Transverse colon (tissue), 4 donors: Measurements from ENCODE around the gene STK40. TPM values are rescaled to one million over a fixed set of nuclear protein-coding genes. Genes with fewer than 3 reads are reported as not detected.

Source experiments
- DNase-seq: peaks from one replicate; pipeline ENCODE4 v3.0.0-alpha.2; 2019
- H3K27ac ChIP-seq, 4 donors: fragments of 200-600 bp; sonication (generic); 2 replicates each; pipeline ENCODE4 v1.5.1; 2016 to 2018; ENCODE audit warnings: inconsistent platforms in 4 of 4
- H3K27me3 ChIP-seq: fragments of 200-600 bp; sonication (generic); 2 replicates; pipeline ENCODE4 v1.5.1; 2017; ENCODE audit warnings: inconsistent platforms
- H3K36me3 ChIP-seq, 4 donors: fragments of 200-600 bp; sonication (generic); 2 replicates each; pipeline ENCODE4 v1.5.1; 2017 to 2019; ENCODE audit warnings: inconsistent platforms in 4 of 4
- H3K4me1 ChIP-seq, 4 donors: fragments of 200-600 bp; sonication (generic); 2 replicates each; pipeline ENCODE4 v1.5.1; 2017 to 2020; ENCODE audit warnings: inconsistent platforms in 4 of 4
- H3K4me3 ChIP-seq, 4 donors: fragments of 200-600 bp; sonication (generic); 1 replicate in 1 of 4; 2 replicates in 3 of 4; pipeline versions ENCODE4 v1.5.1 to v1.6.1; 2017 to 2019; ENCODE audit warnings: inconsistent platforms in 4 of 4
- H3K9me3 ChIP-seq, 2 donors: fragments of 200-600 bp; sonication (generic); 2 replicates each; pipeline ENCODE4 v1.5.1; 2017 to 2019; ENCODE audit warnings: inconsistent platforms in 2 of 2
- EP300 ChIP-seq: sonication (generic); formaldehyde crosslinking; IDR thresholded peaks from one replicate; pipeline ENCODE4 v1.6.1; 2017; ENCODE audit warnings: antibody characterized with exemption, low read depth
- POLR2A ChIP-seq: fragments of 450-650 bp; IDR thresholded peaks from one replicate; pipeline ENCODE4 v1.6.1; 2016; ENCODE audit warnings: antibody characterized with exemption, mild to moderate bottlenecking, moderate library complexity
- POLR2AphosphoS5 ChIP-seq, 3 donors: sonication (generic); formaldehyde crosslinking; IDR thresholded peaks; one replicate each; pipeline ENCODE4 v1.6.1; 2016; ENCODE audit warnings: antibody characterized with exemption in 3 of 3
- WGBS, 2 donors: methylation state at CpG; one replicate each; pipeline ENCODE4 v1.1.5; 2018; ENCODE audit warnings: low coverage in 1 of 2; 5-methylcytosine and 5-hydroxymethylcytosine counted together
- in situ Hi-C, 4 donors: fragments of 200-750 bp; cut with MboI; loops; one replicate each; pipeline versions ENCODE4 v1.15.0 to v1.15.1; 2017; ENCODE audit warnings: low sequenced_read_pairs in 3 of 4, low pct_ligation_motif_present in 1 of 4, low pct_unique_long_range_greater_than_20kb in 1 of 4
- intact Hi-C: fragments of 100-400 bp; cut with DNase I; formaldehyde crosslinking; loops from one replicate; pipeline ENCODE4 v1.15.1; 2023; ENCODE audit warnings: low total_unique reads
- total RNA-seq, 4 donors: library from RNA; depleted of rRNA; stranded (reverse); fragments of >200 nt; gene quantifications; one replicate each; pipeline ENCODE4 v1.1.0, GENCODE V29; 2016
- TF ChIP-seq, protein P1 (sequence below), 5 experiments: fragments of 200-600 bp in 3 of 5; fragments of 450-650 bp in 2 of 5; sonication (generic) in 3 of 5; IDR thresholded peaks; 1 replicate in 2 of 5; 2 replicates in 3 of 5; pipeline ENCODE4 v1.5.1; 2016 to 2017; ENCODE audit warnings: antibody characterized with exemption in 5 of 5, inconsistent platforms in 3 of 5, mild to moderate bottlenecking in 2 of 5, moderate library complexity in 1 of 5

The STK40 gene
- total RNA-seq, 4 donors from 2014 or later: 34.0 to 154 (median 44.3) TPM

- H3K9me3 ChIP-seq: no peaks in the 10 kb centered on the region
- peak overlapping the region; percentile 93 to 97 (median 96) for H3K27ac ChIP-seq
- peaks cover 0 to 18% (median 7%) of the 10 kb centered on the region in 4 donors for H3K36me3 ChIP-seq
- intact Hi-C loops: loop anchor here (10.0 kb wide), 1 partner anchor 234 kb away; the partner anchor contains the start of gene MAP7D1
- H3K4me3 ChIP-seq: no peak overlapping the region
- peaks cover 12 to 39% (median 23%) of the 10 kb centered on the region in 4 donors for H3K4me1 ChIP-seq
- H3K27me3 ChIP-seq: no peaks in the 10 kb centered on the region
- TF ChIP-seq EP300 (no peak), POLR2A (no peak), POLR2AphosphoS5 (IDR thresholded peaks at IDR 0.05) (no peak)
- TF ChIP-seq, protein P1, sequence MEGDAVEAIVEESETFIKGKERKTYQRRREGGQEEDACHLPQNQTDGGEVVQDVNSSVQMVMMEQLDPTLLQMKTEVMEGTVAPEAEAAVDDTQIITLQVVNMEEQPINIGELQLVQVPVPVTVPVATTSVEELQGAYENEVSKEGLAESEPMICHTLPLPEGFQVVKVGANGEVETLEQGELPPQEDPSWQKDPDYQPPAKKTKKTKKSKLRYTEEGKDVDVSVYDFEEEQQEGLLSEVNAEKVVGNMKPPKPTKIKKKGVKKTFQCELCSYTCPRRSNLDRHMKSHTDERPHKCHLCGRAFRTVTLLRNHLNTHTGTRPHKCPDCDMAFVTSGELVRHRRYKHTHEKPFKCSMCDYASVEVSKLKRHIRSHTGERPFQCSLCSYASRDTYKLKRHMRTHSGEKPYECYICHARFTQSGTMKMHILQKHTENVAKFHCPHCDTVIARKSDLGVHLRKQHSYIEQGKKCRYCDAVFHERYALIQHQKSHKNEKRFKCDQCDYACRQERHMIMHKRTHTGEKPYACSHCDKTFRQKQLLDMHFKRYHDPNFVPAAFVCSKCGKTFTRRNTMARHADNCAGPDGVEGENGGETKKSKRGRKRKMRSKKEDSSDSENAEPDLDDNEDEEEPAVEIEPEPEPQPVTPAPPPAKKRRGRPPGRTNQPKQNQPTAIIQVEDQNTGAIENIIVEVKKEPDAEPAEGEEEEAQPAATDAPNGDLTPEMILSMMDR (IDR thresholded peaks at IDR 0.05): no peak
- in situ Hi-C loops: no loop called here
- no peak for DNase-seq
- WGBS, 2 donors: 79 to 83% methylated on average over 2 of the region's 2 CpGs
These were observed 3.5 kb upstream of the STK40 start for GRCh38 chr1:36389261-36389660.

- Histone ChIP-seq H3K4me1 (peaks cover 12 to 55% (median 39%) of the 10 kb centered on the region in 4 donors), H3K27ac (peak overlapping the region; percentile 93 to 97 (median 96)), H3K4me3 (peak overlapping the region in 2 of 4 donors; percentile 67 to 83), H3K27me3 (no peaks in the 10 kb centered on the region), H3K36me3 (peaks cover 0 to 11% (median 1%) of the 10 kb centered on the region in 4 donors), H3K9me3 (no peaks in the 10 kb centered on the region)
- intact Hi-C loops (loop anchor here (10.0 kb wide), 1 partner anchor 233 kb away; the partner anchor contains the start of gene MAP7D1), in situ Hi-C loops (no loop called here)
- no peak for DNase-seq
- TF ChIP-seq EP300 (no peak), POLR2AphosphoS5 (IDR thresholded peaks at IDR 0.05) (peak in 1 of 3 donors; percentile 6)
- 63 to 66% methylated on average over 2 to 10 of the region's 10 CpGs for WGBS, 2 donors
These were observed 1.6 kb upstream of the STK40 start for GRCh38 chr1:36387141-36387949.

DNA sequence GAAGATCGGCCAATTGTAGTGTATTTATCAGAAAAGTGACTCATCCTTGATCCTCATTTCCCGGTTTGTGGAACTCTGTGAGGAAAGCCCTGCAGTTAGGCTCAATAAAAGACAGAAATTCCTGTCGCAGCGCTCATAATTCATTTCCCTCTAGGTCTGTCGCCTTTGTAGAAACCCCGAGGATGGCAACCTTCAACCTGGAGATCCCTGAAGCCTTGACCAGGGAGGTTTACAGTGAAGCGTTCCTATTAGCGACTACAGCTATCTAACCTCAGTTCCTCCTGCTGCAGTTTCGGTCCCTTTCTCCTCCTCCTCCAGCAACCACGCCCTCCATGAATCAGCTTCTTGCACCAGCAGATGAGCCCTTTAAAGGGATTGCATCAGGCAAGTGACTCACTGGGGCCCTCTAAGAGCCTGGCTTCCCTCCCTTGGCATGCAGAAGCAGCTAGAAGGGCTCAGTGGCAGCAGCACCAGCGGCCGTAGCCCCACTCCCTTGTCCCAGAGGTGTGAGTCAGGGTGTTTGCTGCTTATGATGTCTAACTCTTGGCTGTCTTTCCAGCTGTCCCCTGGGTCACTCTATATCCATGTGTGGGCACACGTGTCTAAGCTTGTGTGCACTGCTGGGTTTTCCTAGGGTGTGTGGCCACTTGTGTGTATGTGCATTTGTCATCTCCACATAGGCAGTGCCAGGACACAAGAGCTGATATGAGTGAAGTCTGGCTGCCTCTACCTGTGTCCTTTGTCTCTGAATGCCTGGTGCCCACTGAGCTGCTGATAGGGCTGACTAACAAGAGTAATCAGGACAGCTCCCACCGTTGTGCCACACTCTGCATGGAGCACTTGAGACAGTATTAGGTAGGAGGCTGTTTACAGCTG lies 779 bp upstream of the STK40 start:
- DNase-seq: peak; percentile 94
- no peaks in the 10 kb centered on the region for H3K9me3 ChIP-seq
- peaks cover 12 to 55% (median 39%) of the 10 kb centered on the region in 4 donors for H3K4me1 ChIP-seq
- peak overlapping the region; percentile 93 to 97 (median 96) for H3K27ac ChIP-seq
- peak overlapping the region; percentile 14 to 83 (median 66) for H3K4me3 ChIP-seq
- no peaks in the 10 kb centered on the region for H3K27me3 ChIP-seq
- in situ Hi-C loops: no loop called here
- 1% methylated on average over 14 of the region's 14 CpGs; no CpG with 5 or more reads in 1 of the 2 donors for WGBS, 2 donors
- TF ChIP-seq, protein P1 (IDR thresholded peaks at IDR 0.05): peak in 1 of 5 experiments; percentile 12
- TF ChIP-seq POLR2AphosphoS5 (IDR thresholded peaks at IDR 0.05): peak; percentile 94 to 97 (median 97)
- peak; percentile 96 for TF ChIP-seq POLR2A
- peak; percentile 59 for TF ChIP-seq EP300
- intact Hi-C loops: loop anchor here (10.0 kb wide), 1 partner anchor 232 kb away; the partner anchor contains the start of gene MAP7D1
- peaks cover 0 to 5% (median 1%) of the 10 kb centered on the region in 4 donors for H3K36me3 ChIP-seq

DNA sequence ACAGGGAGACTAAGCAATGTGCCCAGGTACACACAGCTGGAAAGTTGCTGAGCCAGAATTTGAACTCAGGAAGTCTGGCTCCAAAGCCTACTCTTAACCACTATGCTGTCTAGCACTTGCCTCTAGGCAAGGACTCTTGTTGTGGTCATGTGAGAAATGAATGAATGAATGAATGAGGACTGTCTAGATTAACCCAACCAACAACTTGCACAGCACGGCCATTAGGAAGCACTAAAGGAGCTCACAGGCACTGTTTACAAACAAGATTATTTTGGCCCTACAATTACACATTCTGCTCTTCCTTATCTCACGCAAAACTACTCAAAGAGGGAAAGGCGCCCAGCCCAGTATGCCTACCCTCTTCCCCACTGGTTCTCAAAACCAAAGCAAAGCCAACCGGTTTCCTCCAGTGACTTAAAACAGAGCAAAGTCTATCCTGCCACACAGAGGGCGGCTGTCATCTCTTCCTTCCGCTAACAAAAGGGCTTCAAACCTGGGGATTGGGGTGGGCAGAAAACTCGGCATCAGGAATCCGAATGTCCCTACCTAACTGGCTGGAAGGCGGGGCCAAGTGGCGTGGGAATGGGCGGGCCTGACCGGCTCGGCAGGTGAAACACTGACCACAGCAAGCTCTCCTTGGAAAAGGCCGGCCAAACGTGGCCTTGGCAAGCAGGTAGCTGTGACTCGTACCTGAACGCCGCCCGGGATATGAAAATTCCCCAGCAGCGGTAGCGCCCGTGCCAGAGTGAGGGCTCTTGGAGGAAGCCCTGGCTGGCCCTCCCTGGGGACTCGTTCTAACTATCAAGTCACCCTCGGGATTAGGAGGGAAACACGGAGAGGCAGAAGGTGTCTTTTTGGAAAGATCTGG lies 948 bp downstream of the STK40 start:
- no peaks in the 10 kb centered on the region for H3K9me3 ChIP-seq
- peaks cover 12 to 63% (median 40%) of the 10 kb centered on the region in 4 donors for H3K4me1 ChIP-seq
- intact Hi-C loops (loop anchor here (10.0 kb wide), 1 partner anchor 230 kb away; the partner anchor contains the start of gene MAP7D1), in situ Hi-C loops (no loop called here)
- peak overlapping the region; percentile 65 to 90 (median 75) for H3K4me3 ChIP-seq
- 0% methylated on average over 5 to 25 of the region's 25 CpGs for WGBS, 2 donors
- peak; percentile 33 to 69 (median 67) for TF ChIP-seq POLR2AphosphoS5 (IDR thresholded peaks at IDR 0.05)
- no peak for TF ChIP-seq EP300
- peak; percentile 75 for TF ChIP-seq POLR2A
- TF ChIP-seq, protein P1 (IDR thresholded peaks at IDR 0.05): no peak
- no peaks in the 10 kb centered on the region for H3K36me3 ChIP-seq
- no peaks in the 10 kb centered on the region for H3K27me3 ChIP-seq
- H3K27ac ChIP-seq: peak overlapping the region; percentile 93 to 97 (median 96)
- DNase-seq: peak; percentile 84
